NOMO-1 treated with DMSO at 0.1 percent for 48 hours (cell line): ENCODE data around the gene CYP2A13.
"Not testable (repeated sequence)": the region's sequence is repeated elsewhere in the genome, so short reads cannot be mapped to it uniquely, and the experiment has no call there.

Experiments
- DNase-seq: peaks from one replicate; lab custom pipeline; 2025; ENCODE audit not compliant: unreplicated experiment; lab: John Stamatoyannopoulos, UW

The CYP2A13 gene, protein sequence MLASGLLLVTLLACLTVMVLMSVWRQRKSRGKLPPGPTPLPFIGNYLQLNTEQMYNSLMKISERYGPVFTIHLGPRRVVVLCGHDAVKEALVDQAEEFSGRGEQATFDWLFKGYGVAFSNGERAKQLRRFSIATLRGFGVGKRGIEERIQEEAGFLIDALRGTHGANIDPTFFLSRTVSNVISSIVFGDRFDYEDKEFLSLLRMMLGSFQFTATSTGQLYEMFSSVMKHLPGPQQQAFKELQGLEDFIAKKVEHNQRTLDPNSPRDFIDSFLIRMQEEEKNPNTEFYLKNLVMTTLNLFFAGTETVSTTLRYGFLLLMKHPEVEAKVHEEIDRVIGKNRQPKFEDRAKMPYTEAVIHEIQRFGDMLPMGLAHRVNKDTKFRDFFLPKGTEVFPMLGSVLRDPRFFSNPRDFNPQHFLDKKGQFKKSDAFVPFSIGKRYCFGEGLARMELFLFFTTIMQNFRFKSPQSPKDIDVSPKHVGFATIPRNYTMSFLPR

DNA sequence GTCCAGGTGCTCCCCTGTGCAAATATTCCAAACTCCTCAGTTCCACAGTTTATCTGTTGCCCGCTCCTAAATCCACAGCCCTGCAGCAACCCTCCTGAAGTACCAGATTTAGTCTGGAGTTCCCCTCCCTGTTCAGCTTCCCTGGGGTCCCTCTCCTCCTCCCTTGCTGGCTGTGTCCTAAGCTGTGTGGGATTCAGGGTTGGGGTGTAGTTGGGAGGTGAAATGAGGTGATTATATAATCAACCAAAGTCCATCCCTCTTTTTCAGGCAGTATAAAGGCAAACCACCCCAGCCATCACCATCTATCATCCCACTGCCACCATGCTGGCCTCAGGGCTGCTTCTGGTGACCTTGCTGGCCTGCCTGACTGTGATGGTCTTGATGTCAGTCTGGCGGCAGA lies at the start of gene CYP2A13:
Gene CYP2A13 (plus strand): TSS at position 301 of the 400 bp plus-strand sequence. CDS start 21 bp downstream, at position 322.
- DNase-seq, result no peak

DNA sequence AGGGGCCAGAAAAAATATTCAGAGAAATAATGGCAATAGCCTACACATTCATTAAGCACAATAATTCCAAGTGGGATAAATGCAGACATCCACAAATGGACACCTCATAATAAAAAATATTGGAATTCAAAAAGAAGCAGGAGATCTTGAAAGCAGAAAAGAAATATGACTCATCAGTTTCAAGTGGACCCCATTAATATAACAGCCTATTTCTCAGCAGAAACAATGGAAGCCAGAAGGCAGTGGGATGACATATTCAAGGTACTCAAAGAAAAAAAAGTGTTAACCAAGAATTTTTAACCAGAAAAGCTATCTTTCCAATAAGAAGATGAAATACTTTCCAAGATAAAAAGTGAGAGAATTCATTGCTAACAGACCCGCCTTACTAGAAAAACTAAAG lies 48.4 kb upstream of the CYP2A13 start:
- no peak for DNase-seq

DNA sequence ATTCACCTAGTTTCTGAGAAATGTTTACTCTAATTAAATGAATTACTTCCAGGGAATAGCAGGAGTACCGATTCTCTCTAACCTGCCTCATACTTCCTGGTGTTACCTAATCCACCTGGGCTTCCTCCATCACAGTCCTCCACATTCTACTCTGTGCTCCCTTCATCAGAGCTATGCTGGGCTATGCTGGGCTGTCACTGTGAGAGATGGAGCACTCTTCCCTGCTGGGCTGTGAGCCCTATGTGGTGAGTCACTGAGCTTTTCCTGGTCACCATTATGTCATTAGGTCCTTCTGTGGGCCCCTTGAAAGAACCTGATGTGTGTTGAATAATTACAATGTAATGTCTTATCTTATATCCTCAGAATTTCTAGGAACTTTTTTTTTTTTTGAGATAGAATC lies 43.2 kb upstream of the CYP2A13 start:
- DNase-seq, result not testable (repeated sequence)

DNA sequence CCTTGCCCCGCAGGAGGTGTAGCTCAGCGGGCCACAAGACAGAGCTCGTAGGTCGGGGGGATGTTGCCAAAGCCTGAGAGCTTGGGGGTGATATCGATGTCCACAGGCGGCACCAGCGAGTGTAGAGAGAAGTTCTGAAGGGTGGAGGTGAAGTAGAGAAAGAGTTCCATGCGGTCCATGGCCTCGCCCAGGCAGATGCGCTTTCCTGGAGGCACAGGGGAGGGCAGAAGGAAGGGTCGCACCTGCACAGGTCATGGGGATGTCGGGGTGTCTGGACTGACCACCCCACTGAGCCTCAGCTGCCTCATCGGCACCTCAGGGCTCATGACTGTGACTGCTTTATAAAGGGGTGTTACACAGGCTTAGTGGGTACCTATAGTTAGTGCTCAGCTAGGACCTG lies 37.8 kb upstream of the CYP2A13 start:
- no peak for DNase-seq

DNA sequence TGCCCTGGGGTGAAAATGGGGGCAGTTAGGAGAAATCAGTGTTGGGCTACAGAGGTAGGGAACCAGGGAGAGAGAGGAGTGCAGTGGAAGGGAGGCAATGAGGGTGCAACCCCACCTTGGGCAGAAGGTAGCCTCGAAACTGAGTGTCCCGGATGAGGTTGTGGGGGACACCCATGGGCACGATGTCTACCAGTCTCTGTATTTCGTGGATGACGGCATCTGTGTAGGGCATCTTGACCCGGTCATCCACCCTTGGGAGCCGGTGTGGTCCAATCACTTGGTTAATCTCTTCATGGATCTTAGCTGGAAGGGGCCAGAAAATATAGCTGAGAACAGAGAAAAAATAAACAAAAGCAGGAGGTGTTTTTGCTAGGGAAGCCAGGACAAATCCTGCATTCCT lies 36.1 kb upstream of the CYP2A13 start:
- DNase-seq, result not testable (repeated sequence)

DNA sequence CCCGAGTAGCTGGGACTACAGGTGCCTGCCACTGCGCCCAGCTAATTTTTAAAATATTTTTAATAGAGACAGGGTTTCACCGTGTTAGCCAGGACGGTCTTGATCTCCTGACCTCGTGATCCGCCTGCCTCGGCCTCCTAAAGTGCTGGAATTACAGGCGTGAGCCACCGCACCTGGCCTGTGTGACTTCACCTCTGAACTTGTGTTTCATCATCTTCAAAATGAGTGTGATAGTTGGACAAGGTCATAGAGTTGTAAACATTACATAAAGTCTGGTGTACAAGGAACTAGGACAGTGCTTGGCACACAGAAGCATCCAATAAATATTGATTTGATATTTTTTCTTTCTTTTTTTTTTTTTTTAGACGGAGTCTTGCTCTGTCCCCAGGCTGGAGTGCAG lies 34.9 kb upstream of the CYP2A13 start:
- DNase-seq, result not testable (repeated sequence)

DNA sequence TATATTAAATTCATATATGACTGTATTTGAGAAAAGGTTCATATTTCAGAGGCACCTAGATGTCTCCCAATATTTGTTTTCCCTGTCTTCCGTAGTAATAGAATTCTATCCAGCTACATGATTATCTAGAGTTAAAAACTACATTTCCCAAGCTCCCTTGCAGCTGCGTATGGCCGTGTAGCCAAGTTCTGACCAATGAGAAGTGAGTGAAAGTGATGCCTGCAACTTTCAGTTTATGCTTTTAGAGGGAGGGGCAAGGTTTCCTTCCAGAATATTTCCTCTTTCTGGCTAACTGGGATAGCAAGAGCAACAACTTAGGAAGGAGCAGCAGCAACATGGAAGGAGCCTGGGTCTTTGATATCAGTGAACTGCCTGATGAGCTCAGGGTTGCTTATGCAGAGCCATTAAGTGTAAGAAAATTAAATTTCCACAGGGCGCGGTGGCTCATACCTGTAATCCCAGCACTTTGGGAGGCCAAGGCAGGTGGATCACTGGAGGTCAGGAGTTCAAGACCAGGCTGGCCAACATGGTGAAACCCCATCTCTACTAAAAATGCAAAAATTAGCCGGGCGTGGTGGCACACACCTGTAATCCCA lies 23.2 kb upstream of the CYP2A13 start:
- no peak for DNase-seq

DNA sequence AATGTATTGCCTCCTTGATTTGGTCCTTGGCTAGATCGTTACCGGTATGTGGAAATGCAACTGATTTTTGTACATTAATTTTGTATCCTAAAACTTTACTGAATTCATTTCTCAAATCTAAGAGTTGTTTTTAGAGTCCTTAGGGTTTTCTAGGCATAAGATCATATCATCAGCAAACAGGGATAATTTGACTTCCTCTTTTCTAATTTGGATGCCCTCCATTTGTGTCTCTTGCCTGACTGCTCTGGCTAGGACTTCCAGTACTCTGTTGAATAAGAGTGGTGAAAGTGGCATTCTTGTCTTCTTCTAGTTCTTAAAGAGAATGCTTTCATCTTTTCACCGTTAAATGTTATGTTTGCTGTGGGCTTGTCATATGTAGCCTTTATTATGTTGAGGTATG lies 12.0 kb upstream of the CYP2A13 start:
- DNase-seq, result no peak

DNA sequence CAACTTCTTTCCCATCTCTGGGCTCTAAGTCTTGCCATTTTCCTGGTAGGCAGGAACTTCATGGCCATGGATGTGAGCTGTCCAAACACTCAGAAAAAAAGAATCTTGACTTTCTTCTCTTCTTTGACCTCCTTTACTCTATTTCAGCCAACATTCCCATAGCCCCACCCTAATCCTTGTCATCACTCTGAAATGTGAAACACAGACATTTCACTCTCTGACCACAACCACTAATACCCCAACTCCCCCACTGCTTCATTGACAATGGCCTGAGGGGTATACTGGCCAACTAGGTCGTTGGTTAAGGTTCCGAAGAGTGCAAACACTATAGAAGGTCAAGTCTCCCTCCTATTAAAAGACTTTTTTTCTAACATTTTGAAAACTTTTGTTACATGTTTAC lies 4.7 kb upstream of the CYP2A13 start:
- no peak for DNase-seq

DNA sequence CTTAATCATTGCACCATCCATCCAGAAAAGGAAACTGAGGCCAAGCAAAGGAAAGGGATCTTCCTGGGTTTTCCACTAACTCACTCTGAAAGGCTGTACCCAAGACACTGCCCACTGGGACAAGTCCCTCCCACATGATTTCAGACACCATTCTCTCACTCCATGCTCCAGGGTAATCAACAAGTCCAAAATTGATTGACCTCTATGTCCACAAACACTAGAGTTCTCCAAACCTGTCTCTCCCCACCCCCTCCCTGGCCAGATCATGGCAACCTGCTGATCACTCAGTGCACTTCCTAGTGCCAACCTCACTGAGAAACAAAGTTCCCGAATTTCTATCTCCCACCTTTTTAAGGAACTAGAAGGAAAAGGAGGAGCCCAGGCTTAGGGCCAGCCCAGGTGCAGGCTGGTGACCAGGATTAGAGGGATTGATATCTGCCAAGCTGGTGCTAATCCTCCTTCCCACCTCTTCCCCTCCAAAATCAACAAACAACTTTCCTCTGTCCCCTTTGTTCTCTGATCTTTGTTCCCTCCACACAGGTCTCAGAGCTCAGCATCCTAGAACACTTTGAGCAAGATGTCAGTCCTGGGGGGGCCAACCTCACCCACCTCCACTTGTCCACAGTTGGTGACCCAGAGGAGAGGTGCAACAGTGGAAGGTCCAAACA lies 2.4 kb upstream of the CYP2A13 start:
- DNase-seq, result no peak

DNA sequence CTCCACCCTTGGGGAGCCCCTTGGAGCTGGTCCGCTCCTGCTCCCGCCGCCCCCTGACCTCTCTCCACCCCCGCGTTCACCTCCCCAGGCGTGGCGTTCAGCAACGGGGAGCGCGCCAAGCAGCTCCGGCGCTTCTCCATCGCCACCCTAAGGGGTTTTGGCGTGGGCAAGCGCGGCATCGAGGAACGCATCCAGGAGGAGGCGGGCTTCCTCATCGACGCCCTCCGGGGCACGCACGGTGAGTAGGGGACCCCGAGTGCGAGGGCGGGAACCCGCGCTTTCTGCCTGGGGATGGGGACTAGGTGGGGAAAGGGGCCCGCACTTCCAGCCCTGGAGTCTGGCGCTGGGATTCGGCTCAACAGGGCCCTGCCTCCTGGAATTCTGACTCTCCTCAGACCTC lies 1.7 kb downstream of the CYP2A13 start:
- no peak for DNase-seq

DNA sequence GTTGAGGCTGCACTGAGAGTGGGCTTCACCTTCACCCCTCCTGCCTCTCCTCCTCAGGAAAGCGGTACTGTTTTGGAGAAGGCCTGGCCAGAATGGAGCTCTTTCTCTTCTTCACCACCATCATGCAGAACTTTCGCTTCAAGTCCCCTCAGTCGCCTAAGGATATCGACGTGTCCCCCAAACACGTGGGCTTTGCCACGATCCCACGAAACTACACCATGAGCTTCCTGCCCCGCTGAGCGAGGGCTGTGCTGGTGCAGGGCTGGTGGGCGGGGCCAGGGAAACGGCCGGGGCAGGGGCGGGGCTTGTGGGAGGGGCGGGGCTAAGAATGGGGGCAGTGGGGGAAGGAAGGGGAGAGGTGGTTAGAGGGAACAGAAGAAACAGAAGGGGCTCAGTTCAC lies 7.5 kb downstream of the CYP2A13 start:
- DNase-seq, result no peak

DNA sequence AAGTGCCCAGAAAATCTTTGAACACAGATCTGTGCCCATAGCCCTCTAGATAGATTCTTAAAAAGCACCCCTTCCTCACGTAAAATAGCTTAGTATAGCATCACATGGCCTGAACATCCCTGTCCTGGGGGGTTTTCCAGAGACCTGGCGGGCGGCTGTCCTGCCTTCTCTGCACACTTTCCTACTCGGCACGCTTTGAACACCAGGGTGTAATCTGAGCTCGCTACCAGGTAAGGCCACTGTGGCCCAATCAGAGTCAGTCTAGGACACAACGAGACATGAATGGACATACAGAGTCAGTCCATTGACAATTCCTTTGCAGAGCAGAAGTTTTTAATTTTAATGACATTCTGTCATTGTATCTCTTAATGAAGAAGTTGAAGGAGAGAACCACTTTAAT lies 8.1 kb downstream of the CYP2A13 start:
- no peak for DNase-seq

DNA sequence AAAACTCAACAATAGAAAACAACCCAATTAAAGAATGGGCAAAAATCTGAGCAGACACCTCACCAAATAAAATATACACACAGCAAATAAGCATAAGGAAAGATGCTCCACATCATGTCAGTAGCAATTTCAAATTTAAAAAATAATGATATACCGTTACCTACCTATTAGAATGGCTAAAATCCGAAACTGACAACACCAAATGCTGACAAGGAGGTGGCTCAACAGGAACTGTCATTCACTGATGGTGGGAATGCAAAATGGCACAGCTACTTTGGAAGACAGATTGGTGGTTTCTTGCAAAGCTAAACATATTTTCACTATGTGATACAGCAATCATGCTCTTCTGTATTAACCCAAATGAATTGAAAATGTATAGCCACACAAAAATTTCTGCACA lies 9.1 kb downstream of the CYP2A13 start:
- no peak for DNase-seq

DNA sequence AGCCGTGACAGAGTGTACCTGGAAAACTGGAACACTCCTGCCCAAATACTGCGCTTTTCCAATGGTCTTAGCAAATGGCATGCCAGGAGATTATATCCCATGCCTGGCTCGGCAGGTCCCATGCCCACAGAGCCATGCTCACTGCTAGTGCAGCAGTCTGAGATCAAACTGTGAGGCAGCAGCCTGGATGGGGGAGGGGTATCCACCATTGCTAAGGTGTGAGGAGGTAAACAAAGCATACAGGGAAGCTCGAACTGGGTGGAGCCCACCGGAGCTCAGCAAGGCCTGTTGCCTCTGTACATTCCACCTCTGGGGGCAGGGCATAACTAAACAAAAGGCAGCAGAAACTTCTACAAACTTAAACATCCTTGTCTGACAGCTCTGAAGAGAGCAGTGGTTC lies 10.5 kb downstream of the CYP2A13 start:
- no peak for DNase-seq

DNA sequence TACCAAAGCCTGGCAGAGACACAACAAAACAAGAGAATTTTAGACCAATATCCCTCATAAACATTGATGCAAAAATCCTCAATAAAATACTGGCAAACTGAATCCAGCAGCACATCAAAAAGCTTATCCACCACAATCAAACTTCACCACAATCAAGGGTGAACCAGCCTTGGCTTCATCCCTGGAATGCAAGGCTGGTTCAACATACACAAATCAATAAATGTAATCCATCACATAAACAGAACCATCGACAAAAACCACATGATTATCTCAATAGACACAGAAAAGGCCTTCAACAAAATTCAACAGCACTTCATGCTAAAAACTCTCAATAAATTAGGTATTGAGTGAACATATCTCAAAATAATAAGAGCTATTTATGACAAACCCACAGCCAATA lies 14.0 kb downstream of the CYP2A13 start:
- not testable (repeated sequence) for DNase-seq

DNA sequence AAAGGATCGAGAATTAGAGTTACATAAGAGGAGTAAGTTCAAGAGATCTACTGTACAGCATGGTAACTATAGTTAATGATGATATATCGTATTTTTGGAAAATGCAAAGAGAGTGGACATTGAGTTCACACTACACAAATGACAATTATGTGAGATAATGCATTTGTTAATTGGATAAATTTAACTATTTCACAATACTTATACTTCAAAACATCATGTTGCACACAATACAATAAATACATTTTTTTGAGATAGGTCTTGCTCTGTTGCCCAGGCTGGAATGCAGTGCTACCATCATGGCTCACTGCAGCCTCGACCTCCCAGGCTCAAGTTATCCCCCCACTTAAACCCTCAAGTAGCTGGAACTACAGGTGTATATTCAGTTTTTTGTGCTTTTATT lies 17.9 kb downstream of the CYP2A13 start:
- DNase-seq, result no peak

DNA sequence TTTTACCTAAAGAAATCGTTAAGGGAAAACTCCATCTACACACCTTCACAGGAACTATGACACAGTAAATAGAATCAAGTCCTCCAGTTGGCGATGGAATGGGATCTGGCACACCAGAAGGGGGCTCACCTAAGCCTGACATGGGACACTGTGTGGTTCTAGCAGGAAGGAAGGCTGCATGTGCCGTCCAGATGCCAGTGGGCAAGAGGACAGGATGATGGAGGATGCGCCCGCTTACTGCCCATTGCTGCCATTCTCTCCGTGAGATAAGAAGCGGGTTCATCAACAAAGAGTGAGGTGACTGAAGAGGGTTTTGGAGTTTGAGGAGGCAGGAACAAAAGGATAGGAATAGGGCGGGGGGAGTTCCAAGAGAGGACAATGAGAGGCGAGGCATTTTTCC lies 23.0 kb downstream of the CYP2A13 start:
- DNase-seq, result no peak

DNA sequence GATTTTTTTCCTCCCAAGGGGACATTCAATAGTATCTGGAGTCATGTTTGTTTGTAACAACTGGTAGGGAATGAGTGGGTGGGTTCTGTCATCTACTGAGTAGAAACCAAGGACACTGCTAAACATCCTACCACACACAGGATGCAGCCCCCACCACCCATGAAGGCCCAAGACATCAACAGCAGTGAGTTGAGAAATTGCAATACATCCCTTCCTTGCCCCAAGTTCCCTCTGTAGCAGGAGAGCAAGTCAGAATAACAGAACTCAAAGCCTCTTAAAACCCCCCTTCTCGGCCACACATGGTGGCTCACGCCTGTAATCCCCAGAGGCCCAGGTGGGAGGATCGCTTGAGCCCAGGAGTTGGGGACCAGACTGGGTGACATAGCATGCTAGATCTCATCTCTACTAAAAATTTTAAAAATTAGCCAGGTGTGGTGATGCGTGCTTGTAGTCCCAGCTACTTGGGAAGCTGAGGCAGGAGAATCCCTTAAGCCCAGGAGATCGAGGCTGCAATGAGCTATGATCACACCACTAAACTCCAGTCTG lies 23.6 kb downstream of the CYP2A13 start:
- no peak for DNase-seq

DNA sequence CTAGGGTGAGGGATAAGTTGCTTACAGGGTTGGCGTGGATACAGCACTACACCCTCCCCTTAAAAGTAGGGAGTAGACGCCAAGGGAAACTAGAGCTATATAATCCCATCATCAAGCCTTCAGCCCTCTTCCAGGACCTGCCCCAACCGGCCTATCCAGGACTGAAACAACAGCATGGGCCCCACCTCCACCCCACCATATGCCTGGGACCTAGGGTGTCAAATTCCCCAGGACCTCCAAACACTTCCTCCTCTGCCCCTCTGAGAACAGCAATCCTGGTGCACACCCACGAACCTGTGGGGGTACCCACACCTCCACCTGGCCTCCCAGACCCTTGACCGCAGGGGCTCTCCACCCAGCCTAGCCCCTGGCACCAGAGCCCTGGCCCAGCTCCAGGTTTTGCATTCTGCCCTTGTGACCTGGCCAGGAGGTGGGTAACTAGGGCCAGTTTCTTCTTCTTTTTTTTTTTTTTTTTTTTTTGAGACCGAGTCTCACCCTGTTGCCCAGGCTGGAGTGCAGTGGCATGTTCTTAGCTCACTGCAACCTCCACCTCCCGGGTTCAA lies 24.6 kb downstream of the CYP2A13 start:
- no peak for DNase-seq

DNA sequence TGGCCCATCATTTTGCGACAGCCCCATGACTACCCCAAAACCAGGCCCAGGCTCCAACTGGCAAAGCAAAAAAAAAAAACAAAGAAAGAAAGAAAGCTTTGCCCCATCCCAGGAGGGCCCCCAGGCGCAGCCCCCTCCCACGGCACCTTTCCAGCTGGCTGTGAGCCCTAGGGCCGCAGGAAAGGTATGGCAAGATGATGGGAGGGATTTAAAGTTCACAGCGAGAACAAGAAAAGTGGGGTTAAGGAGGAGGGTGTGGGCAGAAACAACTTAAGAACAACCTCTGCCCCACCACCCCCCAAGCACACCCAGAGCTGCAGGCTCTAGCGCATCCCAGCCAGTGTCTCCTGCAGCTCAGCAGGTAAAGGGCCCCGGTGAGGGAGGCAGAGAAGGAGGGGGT lies 25.9 kb downstream of the CYP2A13 start, which contains the start of gene CYP2F1:
Gene CYP2F1 (plus strand): TSS at position 301 of the 400 bp plus-strand sequence. CDS start 1,757 bp downstream, outside the sequence.
- no peak for DNase-seq
